A549 (cell line): ENCODE results near the gene CHAD.

Experiments used
- BHLHE40 ChIP-seq: IDR thresholded peaks from 2 replicates; pipeline ENCODE4 v1.6.1; 2012; ENCODE audit warnings: low read depth, low read length, inconsistent platforms
- CHD2 ChIP-seq: fragments of 150-350 bp; IDR thresholded peaks from 2 replicates; pipeline ENCODE4 v1.6.1; 2014; ENCODE audit warnings: low read length; ENCODE audit not compliant: partially characterized antibody
- CHD4 ChIP-seq: fragments of 200-600 bp; sonication (generic); IDR thresholded peaks from 2 replicates; pipeline ENCODE4 v1.6.1; 2016; ENCODE audit warnings: antibody characterized with exemption, mild to moderate bottlenecking, borderline replicate concordance
- CTCF ChIP-seq: fragments of >200 bp; sonication (Bioruptor Twin); formaldehyde crosslinking; IDR thresholded peaks from 3 replicates; pipeline ENCODE4 v1.5.1; 2016
- ELK1 ChIP-seq: fragments of 150-350 bp; IDR thresholded peaks from 2 replicates; pipeline ENCODE4 v1.6.1; 2014; ENCODE audit warnings: low read depth, mild to moderate bottlenecking, low read length
- KDM5A ChIP-seq: fragments of 200-600 bp; sonication (generic); IDR thresholded peaks from 2 replicates; pipeline ENCODE4 v1.6.1; 2016; ENCODE audit warnings: antibody characterized with exemption, mild to moderate bottlenecking
- MAX ChIP-seq: IDR thresholded peaks from 2 replicates; pipeline ENCODE4 v1.6.1; 2012
- POLR2A ChIP-seq: IDR thresholded peaks from 2 replicates; pipeline ENCODE4 v1.6.1; 2012; ENCODE audit warnings: mild to moderate bottlenecking, low read length
- POLR2AphosphoS2 ChIP-seq: conservative IDR thresholded peaks from 2 replicates; pipeline ENCODE4 v1.6.1; 2012; ENCODE audit warnings: low read length, improper control_type of control experiment, inconsistent platforms
- RCOR1 ChIP-seq: fragments of 150-350 bp; IDR thresholded peaks from 2 replicates; pipeline ENCODE4 v1.6.1; 2014; ENCODE audit warnings: antibody characterized with exemption, low read length, low read depth
- RNF2 ChIP-seq: fragments of 200-600 bp; sonication (generic); IDR thresholded peaks from 2 replicates; pipeline ENCODE4 v1.6.1; 2016; ENCODE audit warnings: low read depth, mild to moderate bottlenecking, antibody characterized with exemption, moderate library complexity, borderline replicate concordance
- SMC3 ChIP-seq: fragments of >200 bp; sonication (Bioruptor Twin); formaldehyde crosslinking; IDR thresholded peaks from 3 replicates; pipeline ENCODE4 v1.6.1; 2018; ENCODE audit warnings: inconsistent platforms
- ZSCAN20 ChIP-seq: fragments of 250-450 bp; sonication (Bioruptor Pico); IDR thresholded peaks from 2 replicates; pipeline ENCODE4 v1.8.0; 2022; ENCODE audit warnings: mild to moderate bottlenecking, moderate library complexity

- TF ChIP-seq KDM5A = no peak
- TF ChIP-seq MAX = no peak
- no peak for TF ChIP-seq ZSCAN20 (CRISPR knock-in tag)
- TF ChIP-seq CHD4 = no peak
- TF ChIP-seq CHD2 = no peak
- TF ChIP-seq POLR2A = no peak
- TF ChIP-seq CTCF = no peak
- TF ChIP-seq ELK1 = no peak
- TF ChIP-seq RCOR1 = no peak
- no peak for TF ChIP-seq SMC3
- no peak for TF ChIP-seq BHLHE40
- no peak for TF ChIP-seq RNF2
- no peak for TF ChIP-seq POLR2AphosphoS2
These were observed 22.9 kb downstream of the CHAD start for GRCh38 chr17:50445730-50446325.
